GM12891 (cell line): ENCODE data around the gene ART3.

Experiments used
- POLR2A ChIP-seq: IDR thresholded peaks from 2 replicates; pipeline ENCODE4 v1.6.1; 2011; ENCODE audit warnings: low read depth, low read length, control low read depth
- POLR2AphosphoS5 ChIP-seq: IDR thresholded peaks from 2 replicates; pipeline ENCODE4 v1.6.1; 2011; ENCODE audit warnings: low read depth, low read length, control low read depth
- SPI1 ChIP-seq: IDR thresholded peaks from 2 replicates; pipeline ENCODE4 v1.6.1; 2011; ENCODE audit warnings: low read depth, low read length, control low read depth

- TF ChIP-seq POLR2A = no peak
- TF ChIP-seq POLR2AphosphoS5 = no peak
- no peak for TF ChIP-seq SPI1
Observed at GRCh38 chr4:76088719-76089118, 14.2 kb downstream of the ART3 start.
